IPS DF 6.9 (cell line): ENCODE data around the gene PIGV.
"Not testable (repeated sequence)": the region's sequence is repeated elsewhere in the genome, so short reads cannot be mapped to it uniquely, and the experiment has no call there.

Source experiments
- DNase-seq: peaks from one replicate; pipeline ENCODE4 v3.0.0-alpha.2; 2013; ENCODE audit warnings: low read depth, low spot score
- H3K27ac ChIP-seq: one replicate; pipeline ENCODE4 v1.5.1; 2013; ENCODE audit warnings: low read length, control low read depth
- H3K27me3 ChIP-seq: 2 replicates; pipeline ENCODE4 v1.6.1; 2013; ENCODE audit warnings: mild to moderate bottlenecking, low read length; ENCODE audit not compliant: control insufficient read depth, insufficient read depth
- H3K36me3 ChIP-seq: 2 replicates; pipeline ENCODE4 v1.6.1; 2013; ENCODE audit warnings: low read length; ENCODE audit not compliant: control insufficient read depth, insufficient read depth
- H3K4me1 ChIP-seq: 2 replicates; pipeline ENCODE4 v1.6.1; 2013; ENCODE audit warnings: low read length; ENCODE audit not compliant: control insufficient read depth, insufficient read depth
- H3K4me3 ChIP-seq: 2 replicates; pipeline ENCODE4 v1.5.1; 2013; ENCODE audit warnings: mild to moderate bottlenecking, low read length
- H3K9me3 ChIP-seq: 2 replicates; pipeline ENCODE4 v1.6.1; 2013; ENCODE audit warnings: low read length, inconsistent platforms; ENCODE audit not compliant: control insufficient read depth, insufficient read depth
- WGBS: extraction: QIAGEN DNeasy Blood & Tissue Kit; methylation state at CpG from one replicate; pipeline ENCODE4 v1.1.7; 2013; ENCODE audit warnings: mixed read lengths, missing lambda C conversion rate; ENCODE audit not compliant: insufficient read length, insufficient coverage; 5-methylcytosine and 5-hydroxymethylcytosine counted together

Gene PIGV

DNA sequence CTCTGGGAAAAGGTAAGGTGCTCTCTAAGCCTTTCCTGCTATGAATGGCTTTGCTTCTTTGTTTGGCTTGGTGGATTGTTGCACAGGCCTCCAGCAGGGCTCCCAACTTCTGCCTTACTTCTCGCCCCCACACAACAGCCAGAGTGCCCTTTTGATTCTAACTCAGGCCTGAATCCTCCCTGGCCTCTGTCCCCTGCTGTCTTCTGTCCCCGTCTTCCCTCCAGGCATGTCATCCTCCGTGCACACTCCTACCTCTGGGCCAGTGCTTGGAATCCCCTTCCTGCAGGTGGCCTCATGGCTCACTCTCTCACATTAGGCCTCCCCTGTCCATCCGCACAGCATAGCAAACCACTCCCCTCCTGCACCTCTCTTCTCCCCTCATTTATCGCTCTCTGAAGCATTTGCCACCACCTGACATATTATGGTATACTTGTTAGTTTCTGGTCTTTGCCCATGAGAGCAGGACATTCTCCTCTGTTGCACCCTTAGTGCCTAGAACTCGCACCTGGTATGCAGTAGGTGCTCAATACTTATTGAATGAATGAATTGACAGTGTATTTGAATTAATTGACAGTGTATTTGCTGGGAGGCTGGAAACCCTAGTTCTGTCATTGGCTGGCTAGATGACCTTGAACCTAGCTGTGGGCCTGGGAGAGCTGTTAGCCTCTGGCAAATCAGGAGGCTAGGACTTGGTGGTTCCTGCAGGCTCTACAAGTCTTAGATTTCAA lies 41.6 kb downstream of the PIGV start:
- Histone ChIP-seq H3K36me3 (peaks cover 8% of the 10 kb centered on the region; the same call in 1 of the 2 replicates), H3K27ac (no peak overlapping the region), H3K4me1 (no peaks in the 10 kb centered on the region), H3K4me3 (no peak overlapping the region), H3K27me3 (no peaks in the 10 kb centered on the region), H3K9me3 (no peaks in the 10 kb centered on the region)
- no CpG with 5 or more reads among the region's 6 CpGs for WGBS
- DNase-seq: no peak

DNA sequence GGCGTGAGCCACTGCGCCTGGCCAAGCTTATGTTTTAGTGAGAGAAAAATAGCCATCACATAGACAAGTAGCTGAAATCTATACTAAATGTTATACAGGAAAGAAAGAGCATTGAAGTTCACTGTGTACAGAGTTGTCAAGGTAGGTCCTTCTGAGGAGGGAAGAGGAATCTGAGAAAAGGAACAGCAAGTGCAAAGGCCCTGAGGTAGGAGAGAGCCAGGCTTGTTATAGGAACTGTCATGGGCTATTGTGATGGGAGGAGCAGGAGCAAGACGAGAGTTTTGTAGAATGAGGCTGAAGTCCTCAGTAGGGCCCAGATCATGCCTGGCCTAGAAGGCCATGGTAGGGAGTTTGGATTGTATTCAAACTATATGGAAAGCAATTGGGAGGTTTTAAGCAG lies 43.3 kb downstream of the PIGV start:
- DNase-seq: no peak
- Histone ChIP-seq H3K36me3 (peaks cover 8% of the 10 kb centered on the region; the same call in 1 of the 2 replicates), H3K4me1 (no peaks in the 10 kb centered on the region), H3K27me3 (no peaks in the 10 kb centered on the region), H3K27ac (no peak overlapping the region), H3K4me3 (no peak overlapping the region), H3K9me3 (no peaks in the 10 kb centered on the region)
- no CpG with 5 or more reads among the region's 3 CpGs for WGBS

DNA sequence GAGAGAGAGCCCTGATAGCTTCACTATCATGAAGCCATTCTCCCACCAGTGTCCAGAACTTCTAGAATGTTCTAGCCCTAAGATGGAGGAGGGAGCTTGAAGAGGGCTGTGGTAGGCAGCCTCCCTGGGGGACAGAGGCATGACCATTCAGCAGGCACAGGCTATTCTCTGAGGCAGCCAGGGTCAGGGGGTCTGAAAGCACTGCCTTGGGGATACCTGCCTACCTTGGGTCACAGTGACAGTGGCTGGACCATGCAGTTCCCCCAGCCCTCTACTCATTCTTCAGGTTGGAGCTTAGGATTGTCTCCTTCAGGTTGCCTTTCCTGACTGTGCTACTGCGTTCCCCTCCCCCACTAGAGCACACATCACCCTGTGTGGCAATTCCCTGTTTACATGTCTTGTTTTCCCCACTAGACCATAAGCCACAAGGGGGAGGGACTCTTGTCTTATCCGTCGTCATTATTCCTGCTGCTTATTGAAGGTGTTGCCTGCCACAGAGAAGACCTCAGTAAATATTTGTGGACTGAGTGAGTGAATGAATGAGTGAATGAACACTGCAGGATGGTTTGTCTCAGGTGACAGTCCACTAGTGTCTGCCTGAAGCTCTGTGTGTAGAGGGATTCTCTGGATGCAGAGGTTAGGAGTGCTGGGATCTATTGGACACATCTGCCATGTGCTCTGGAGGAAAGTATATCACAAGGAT lies 43.9 kb downstream of the PIGV start:
- Histone ChIP-seq H3K4me3 (no peak overlapping the region), H3K36me3 (peaks cover 8% of the 10 kb centered on the region; the same call in 1 of the 2 replicates), H3K4me1 (no peaks in the 10 kb centered on the region), H3K9me3 (no peaks in the 10 kb centered on the region), H3K27ac (no peak overlapping the region), H3K27me3 (no peaks in the 10 kb centered on the region)
- no peak for DNase-seq
- WGBS: no CpG with 5 or more reads among the region's 3 CpGs

DNA sequence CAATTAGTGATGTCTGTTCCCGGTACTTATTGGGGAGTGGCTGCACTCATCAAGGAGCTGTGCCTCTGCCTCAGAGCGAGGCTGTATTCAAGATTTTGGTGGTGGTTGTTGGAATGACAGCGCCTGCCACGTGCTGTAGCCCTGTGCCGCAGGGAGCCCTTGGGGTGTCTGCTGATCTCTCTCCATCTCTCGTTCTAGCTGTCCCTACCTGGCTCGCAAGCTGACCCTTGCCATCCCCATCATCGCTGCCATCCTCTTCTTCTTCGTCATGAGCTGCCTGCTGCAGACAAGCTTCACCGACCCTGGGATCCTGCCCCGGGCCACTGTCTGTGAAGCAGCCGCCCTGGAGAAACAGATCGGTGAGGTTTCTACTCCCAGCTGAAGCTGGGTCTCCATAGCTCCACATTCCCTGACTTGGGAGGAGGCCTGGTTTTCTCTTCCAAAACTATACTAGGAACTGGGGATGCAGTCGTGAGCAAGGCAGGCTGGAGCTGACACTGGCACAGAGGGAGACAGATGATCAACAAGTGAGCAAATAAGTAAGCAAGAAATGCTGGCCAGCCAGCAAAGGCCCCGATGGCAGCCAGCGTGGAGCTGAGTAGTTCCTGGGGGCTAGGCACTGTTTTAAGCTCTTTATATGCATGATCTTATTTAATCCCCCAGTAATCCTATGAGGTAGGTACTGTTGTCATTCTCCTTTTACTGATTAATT lies 44.7 kb downstream of the PIGV start:
- Histone ChIP-seq H3K27ac (no peak overlapping the region), H3K36me3 (peaks cover 8% of the 10 kb centered on the region; the same call in 1 of the 2 replicates), H3K4me1 (no peaks in the 10 kb centered on the region), H3K4me3 (no peak overlapping the region), H3K27me3 (no peaks in the 10 kb centered on the region), H3K9me3 (no peaks in the 10 kb centered on the region)
- WGBS: no CpG with 5 or more reads among the region's 16 CpGs
- no peak for DNase-seq

DNA sequence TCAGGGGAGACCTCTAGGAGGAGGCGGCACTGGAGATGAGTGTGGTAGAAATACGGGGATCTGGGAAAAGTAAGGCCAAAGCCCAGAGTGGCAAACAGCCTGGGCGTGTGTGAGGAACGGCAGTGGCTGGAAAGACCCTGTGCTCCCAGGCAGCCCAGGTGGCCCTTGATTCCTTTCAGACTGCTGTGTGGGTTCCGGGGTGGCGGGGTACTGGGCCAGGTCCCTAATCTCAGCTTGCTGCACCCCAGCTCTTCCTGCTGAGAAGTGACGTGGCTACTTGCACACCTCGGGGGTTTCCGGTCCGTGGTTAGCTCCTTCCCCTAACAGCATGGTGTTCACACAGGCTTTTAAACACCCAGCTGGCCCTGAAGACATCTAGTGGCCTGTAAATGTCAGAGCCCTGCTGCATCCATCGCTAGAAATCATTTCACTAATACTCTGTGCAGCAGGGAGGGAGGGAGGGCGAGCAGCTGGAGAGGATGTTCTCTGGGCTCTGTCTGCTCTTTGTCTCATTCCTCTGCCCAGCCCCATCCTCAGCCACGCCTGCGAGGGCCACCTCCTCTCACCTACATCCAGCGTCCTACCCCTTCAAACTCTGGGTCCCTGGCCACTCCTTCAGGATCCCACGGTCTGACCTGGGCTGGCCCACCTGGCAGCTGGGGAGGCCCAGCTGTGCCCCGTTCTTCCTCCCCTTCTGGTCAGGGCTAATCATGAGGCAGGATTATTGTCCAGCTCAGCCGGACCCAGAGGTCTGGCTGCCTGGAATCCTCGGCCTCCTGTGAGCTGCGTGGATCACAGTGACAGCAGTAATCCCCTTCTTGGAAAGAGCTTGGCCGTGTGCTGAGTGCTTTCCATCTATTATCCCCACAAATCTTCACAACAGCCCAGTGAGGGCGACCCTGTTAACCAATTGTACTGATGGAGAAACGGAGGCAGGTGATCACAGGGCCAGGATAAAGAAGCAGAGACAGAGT lies 46.0 kb downstream of the PIGV start:
- WGBS: no CpG with 5 or more reads among the region's 23 CpGs
- Histone ChIP-seq H3K36me3 (peaks cover 8% of the 10 kb centered on the region; the same call in 1 of the 2 replicates), H3K27ac (no peak overlapping the region)

DNA sequence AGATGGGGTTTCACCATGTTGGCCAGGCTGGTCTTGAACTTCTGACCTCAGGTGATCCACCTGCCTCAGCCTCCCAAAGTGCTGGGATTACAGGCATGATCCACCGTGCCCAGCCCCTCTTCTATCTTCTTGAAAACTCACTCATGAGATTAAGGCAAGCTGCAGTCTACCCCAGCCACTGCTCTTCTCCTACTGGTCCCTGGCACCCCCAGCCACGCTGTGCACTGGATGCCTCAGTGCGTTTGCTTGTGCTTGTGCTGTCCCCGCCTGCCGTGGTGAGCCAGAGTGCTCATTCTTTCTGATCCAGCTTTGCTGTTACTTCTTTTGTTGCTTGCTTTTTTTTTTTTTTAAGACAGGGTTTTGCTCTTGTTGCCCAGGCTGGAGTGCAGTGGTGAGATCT lies 49.9 kb downstream of the PIGV start:
- H3K4me1 ChIP-seq, H3K36me3 ChIP-seq, H3K9me3 ChIP-seq, DNase-seq, H3K4me3 ChIP-seq, H3K27ac ChIP-seq, H3K27me3 ChIP-seq: not testable (repeated sequence)
- no CpG with 5 or more reads among the region's 5 CpGs for WGBS

More for the DNA sequence above, 46.0 kb downstream of the PIGV start:
- no peak overlapping the region for H3K4me3 ChIP-seq
- no peaks in the 10 kb centered on the region for H3K27me3 ChIP-seq
- DNase-seq: no peak
- H3K4me1 ChIP-seq: no peaks in the 10 kb centered on the region
- no peaks in the 10 kb centered on the region for H3K9me3 ChIP-seq

DNA sequence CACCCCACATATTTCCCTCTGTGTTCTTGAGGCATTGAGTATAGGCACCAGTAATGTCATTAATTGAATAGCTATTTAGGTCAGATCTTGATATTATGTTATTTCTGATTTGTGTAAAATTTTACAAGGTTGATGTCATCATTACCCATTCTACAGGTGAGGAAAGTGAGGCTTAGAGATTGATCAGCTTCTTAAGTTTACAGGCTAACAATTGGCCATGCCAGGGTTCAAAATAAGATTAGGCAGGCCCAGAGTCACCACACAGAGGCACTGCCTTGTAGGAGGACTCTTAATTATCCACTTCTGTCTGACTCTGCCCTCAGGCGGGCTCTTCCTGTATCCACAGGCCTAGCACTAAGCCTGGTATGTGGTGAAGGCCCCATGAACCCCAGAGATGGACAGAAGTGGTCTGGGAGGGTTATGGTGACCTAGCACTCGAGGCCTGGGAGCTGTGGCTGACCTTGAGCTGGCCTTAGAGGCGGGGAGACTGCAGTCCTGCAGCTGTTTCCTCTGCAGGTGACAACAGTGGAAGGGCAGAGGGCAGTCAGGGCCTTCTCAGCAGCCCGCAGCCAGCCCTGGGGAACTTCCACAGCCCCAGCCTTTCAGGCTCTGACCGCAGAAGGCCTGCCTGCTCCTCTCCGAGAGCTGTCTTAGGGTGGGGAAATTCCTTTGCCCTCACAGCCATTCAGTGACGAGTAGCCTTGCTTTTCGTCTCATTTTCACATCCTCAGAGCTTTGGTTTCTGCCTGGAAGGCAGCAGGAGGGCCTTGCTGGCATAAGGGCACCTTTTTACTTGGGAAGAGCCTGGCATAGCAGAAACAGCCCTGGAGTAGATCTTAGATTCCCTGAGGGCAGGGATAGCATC lies 51.0 kb downstream of the PIGV start:
- H3K36me3 ChIP-seq: peaks cover 5% of the 10 kb centered on the region; the same call in 1 of the 2 replicates
- no peaks in the 10 kb centered on the region for H3K4me1 ChIP-seq
- no CpG with 5 or more reads among the region's 8 CpGs for WGBS
- H3K27ac ChIP-seq: no peak overlapping the region
- no peak for DNase-seq
- H3K4me3 ChIP-seq: no peak overlapping the region
- H3K27me3 ChIP-seq: no peaks in the 10 kb centered on the region
- no peaks in the 10 kb centered on the region for H3K9me3 ChIP-seq

DNA sequence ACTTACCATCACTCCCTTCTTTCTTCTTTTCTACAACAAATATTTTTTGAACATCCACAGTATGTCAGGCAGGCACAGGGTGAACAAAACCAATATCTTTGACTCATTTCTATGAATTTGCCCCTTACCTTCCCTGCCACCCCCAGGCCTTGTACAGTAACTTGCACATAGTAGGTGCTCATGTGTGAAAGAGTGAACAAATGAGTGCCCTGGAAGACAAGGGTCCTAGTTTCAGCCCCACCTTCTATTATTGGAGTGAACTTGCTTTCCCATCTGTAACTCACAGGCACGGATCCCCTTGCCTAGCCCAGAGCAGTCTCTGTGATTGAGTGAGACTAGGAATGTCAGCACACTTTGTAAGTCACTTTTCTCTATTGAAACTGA lies 51.6 kb downstream of the PIGV start:
- no peak overlapping the region for H3K4me3 ChIP-seq
- WGBS: no CpG with 5 or more reads among the region's 1 CpG

DNA sequence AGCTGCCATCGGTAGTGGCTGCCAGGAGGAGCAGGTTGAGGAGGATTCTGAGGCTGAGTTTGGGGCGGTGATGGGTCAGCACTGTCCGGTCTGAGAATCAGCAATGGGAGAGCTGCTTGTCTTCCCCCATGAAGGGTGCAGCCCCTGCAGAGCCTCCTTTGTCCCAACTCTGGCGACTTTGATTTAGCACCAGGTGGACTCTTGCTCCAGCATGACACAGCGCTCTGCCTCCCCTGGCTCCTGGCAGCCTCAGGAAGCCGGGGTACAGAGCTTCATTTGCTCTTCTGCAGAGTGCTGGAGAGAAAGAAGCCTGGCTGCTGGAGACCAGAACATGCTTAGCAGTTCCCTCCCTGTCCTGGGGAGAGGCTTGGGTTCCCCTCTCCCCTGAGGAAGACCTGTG lies 52.0 kb downstream of the PIGV start:
- 0 out of 2 replicates have a peak, but pooled peaks cover 3% of the 10 kb centered on the region for H3K36me3 ChIP-seq

More for the DNA sequence above, 51.6 kb downstream of the PIGV start:
- Histone ChIP-seq H3K36me3 (0 out of 2 replicates have a peak, but pooled peaks cover 3% of the 10 kb centered on the region), H3K4me1 (no peaks in the 10 kb centered on the region), H3K9me3 (no peaks in the 10 kb centered on the region), H3K27me3 (no peaks in the 10 kb centered on the region), H3K27ac (no peak overlapping the region)
- DNase-seq: no peak

More for the DNA sequence above, 52.0 kb downstream of the PIGV start:
- no CpG with 5 or more reads among the region's 6 CpGs for whole genome bisulfite sequencing
- no peaks in the 10 kb centered on the region for H3K9me3 ChIP-seq
- no peak overlapping the region for H3K27ac ChIP-seq
- no peaks in the 10 kb centered on the region for H3K27me3 ChIP-seq
- DNase-seq: no peak
- no peak overlapping the region for H3K4me3 ChIP-seq
- no peaks in the 10 kb centered on the region for H3K4me1 ChIP-seq
